SK-N-SH (cell line): ENCODE results near the gene FGD3. TPM values are rescaled to one million over a fixed set of nuclear protein-coding genes. Genes with fewer than 3 reads are reported as not detected.

Experiments used
- CTCF ChIA-PET: fragments of 300-600, 350-600 bp; formaldehyde crosslinking; extraction: SDS; loops from one replicate; lab custom pipeline; 2021; lab: Yijun Ruan, JAX
- POLR2A ChIA-PET: fragments of 350-600 bp; sonication (Branson Sonifier 250); formaldehyde crosslinking; extraction: SDS; loops from one replicate; lab custom pipeline; 2020; ENCODE audit warnings: antibody characterized with exemption, inconsistent platforms; lab: Yijun Ruan, JAX
- DNase-seq: peaks from one replicate; pipeline ENCODE4 v3.0.0; 2012
- H2AFZ ChIP-seq: fragments of 200-600 bp; sonication (generic); 2 replicates; pipeline ENCODE4 v1.8.1; 2016; ENCODE audit warnings: antibody characterized with exemption, mild to moderate bottlenecking, low read depth
- H3F3A ChIP-seq: fragments of 200-600 bp; sonication (generic); replicated peaks from 2 replicates; pipeline ENCODE3; 2016; ENCODE audit warnings: antibody characterized with exemption, mild to moderate bottlenecking; ENCODE audit not compliant: insufficient read depth
- H3K27ac ChIP-seq, 2 experiments: fragments of 200-500 bp in 1 of 2; fragments of 200-600 bp in 1 of 2; sonication (Bioruptor generic) in 1 of 2; sonication (generic), shearing (Covaris generic) in 1 of 2; 2 replicates each; pipeline versions ENCODE4 v1.5.1 to v1.6.1; 2014 to 2016; ENCODE audit warnings: low read depth in 2 of 2, inconsistent platforms in 1 of 2, low read length in 1 of 2, mild to moderate bottlenecking in 1 of 2, mixed read lengths in 1 of 2
- H3K27me3 ChIP-seq: fragments of 200-600 bp; sonication (generic), shearing (Covaris generic); 2 replicates; pipeline ENCODE4 v1.6.1; 2016; ENCODE audit warnings: mixed run types; ENCODE audit not compliant: insufficient read depth
- H3K36me3 ChIP-seq, 2 experiments: fragments of 200-500 bp in 1 of 2; fragments of 200-600 bp in 1 of 2; sonication (Bioruptor generic) in 1 of 2; sonication (generic) in 1 of 2; replicated peaks in 1 of 2; 2 replicates each; pipeline versions ENCODE3 to v1.5.1; 2014 to 2016; ENCODE audit warnings: low read length in 1 of 2, mild to moderate bottlenecking in 1 of 2; ENCODE audit not compliant: insufficient read depth in 2 of 2, control insufficient read depth in 1 of 2
- H3K4me1 ChIP-seq, 2 experiments: fragments of 200-500 bp in 1 of 2; fragments of 200-600 bp in 1 of 2; sonication (Bioruptor generic) in 1 of 2; sonication (generic), shearing (Covaris generic) in 1 of 2; 2 replicates each; pipeline versions ENCODE4 v1.5.1 to v1.6.1; 2014 to 2016; ENCODE audit warnings: low read depth in 1 of 2, low read length in 1 of 2, mixed run types in 1 of 2; ENCODE audit not compliant: insufficient read depth in 2 of 2, control insufficient read depth in 1 of 2
- H3K4me2 ChIP-seq: fragments of 200-600 bp; sonication (generic), shearing (Covaris generic); 2 replicates; pipeline ENCODE4 v1.6.1; 2017; ENCODE audit warnings: mixed run types
- H3K4me3 ChIP-seq, 2 experiments: fragments of 200-500 bp in 1 of 2; fragments of 200-600 bp in 1 of 2; sonication (Bioruptor generic) in 1 of 2; sonication (generic), shearing (Covaris generic) in 1 of 2; 2 replicates each; pipeline versions ENCODE4 v1.5.1 to v1.8.1; 2014 to 2016; ENCODE audit warnings: low read depth in 2 of 2, inconsistent platforms in 1 of 2, low read length in 1 of 2, mild to moderate bottlenecking in 1 of 2, mixed read lengths in 1 of 2, moderate library complexity in 1 of 2
- H3K79me2 ChIP-seq: fragments of 200-600 bp; sonication (generic); 2 replicates; pipeline ENCODE4 v1.8.1; 2017; ENCODE audit warnings: mild to moderate bottlenecking; ENCODE audit not compliant: insufficient read depth
- H3K9ac ChIP-seq: fragments of 200-600 bp; sonication (generic); 2 replicates; pipeline ENCODE4 v1.6.1; 2017; ENCODE audit warnings: mixed run types
- H3K9me2 ChIP-seq: fragments of 200-600 bp; sonication (generic); 2 replicates; pipeline ENCODE4 v1.6.1; 2017; ENCODE audit warnings: mixed run types
- H3K9me3 ChIP-seq: fragments of 200-600 bp; sonication (generic); 2 replicates; pipeline ENCODE4 v1.6.1; 2017; ENCODE audit warnings: mixed run types, mild to moderate bottlenecking, moderate library complexity
- H4K20me1 ChIP-seq: fragments of 200-600 bp; sonication (generic); 2 replicates; pipeline ENCODE4 v1.6.1; 2017; ENCODE audit warnings: mild to moderate bottlenecking, mixed run types; ENCODE audit not compliant: insufficient read depth
- CTCF ChIP-seq: fragments of 200-600 bp; sonication (generic); IDR thresholded peaks from 2 replicates; pipeline ENCODE4 v1.6.1; 2017; ENCODE audit warnings: antibody characterized with exemption, mild to moderate bottlenecking, moderate library complexity
- ELF1 ChIP-seq: IDR thresholded peaks from 2 replicates; pipeline ENCODE4 v1.4.0; 2012
- EZH2phosphoT487 ChIP-seq: fragments of 200-600 bp; sonication (generic); IDR thresholded peaks from 2 replicates; pipeline ENCODE4 v1.6.1; 2017; ENCODE audit warnings: low read depth, mixed run types, mild to moderate bottlenecking, antibody characterized with exemption, moderate library complexity, borderline replicate concordance
- FOSL2 ChIP-seq: IDR thresholded peaks from 2 replicates; pipeline ENCODE4 v1.4.0; 2012; ENCODE audit warnings: low read depth, mild to moderate bottlenecking, moderate library complexity, borderline replicate concordance
- FOXM1 ChIP-seq: IDR thresholded peaks from 2 replicates; pipeline ENCODE4 v1.4.0; 2012; ENCODE audit warnings: low read depth, mild to moderate bottlenecking
- MXI1 ChIP-seq: IDR thresholded peaks from 2 replicates; pipeline ENCODE4 v1.6.1; 2012; ENCODE audit warnings: mild to moderate bottlenecking, low read depth, low read length, improper control_type of control experiment
- NFIC ChIP-seq: IDR thresholded peaks from 2 replicates; pipeline ENCODE4 v1.4.0; 2012; ENCODE audit warnings: borderline replicate concordance
- RCOR1 ChIP-seq: fragments of 150-350 bp; IDR thresholded peaks from 2 replicates; pipeline ENCODE4 v1.6.1; 2017; ENCODE audit warnings: antibody characterized with exemption, low read length
- REST ChIP-seq: IDR thresholded peaks from 2 replicates; pipeline ENCODE4 v1.6.1; 2012; ENCODE audit warnings: mild to moderate bottlenecking, low read depth, low read length, moderate library complexity
- TAF1 ChIP-seq: IDR thresholded peaks from 2 replicates; pipeline ENCODE4 v1.6.1; 2012; ENCODE audit warnings: low read depth, mild to moderate bottlenecking, low read length, moderate library complexity, borderline replicate concordance
- TEAD4 ChIP-seq: IDR thresholded peaks from 2 replicates; pipeline ENCODE4 v1.4.0; 2012; ENCODE audit warnings: mild to moderate bottlenecking, borderline replicate concordance; ENCODE audit not compliant: insufficient read depth
- WGBS: methylation state at CpG from one replicate; pipeline ENCODE4 v1.1.6; 2017; ENCODE audit warnings: low lambda C conversion rate; 5-methylcytosine and 5-hydroxymethylcytosine counted together
- polyA plus RNA-seq, 3 experiments: library from polyadenylated mRNA; depleted of rRNA; stranded (reverse); fragments of >200 nt; gene quantifications; 2 replicates each; pipeline ENCODE4 v1.2.3, GENCODE V29; 2012
- TF ChIP-seq, protein P1 (sequence below): fragments of 150-350 bp; IDR thresholded peaks from 2 replicates; pipeline ENCODE4 v1.6.1; 2016; ENCODE audit warnings: mild to moderate bottlenecking, low read depth, low read length

Gene FGD3
- polyA plus RNA-seq, 1 of the 3 experiments (the other 2 are of a cell fraction), result not detected

- H3F3A ChIP-seq, result no peaks in the 10 kb centered on the region
- H3K79me2 ChIP-seq, result no peaks in the 10 kb centered on the region
- ChIA-PET CTCF (interaction anchor here (2.7 kb wide), 1 partner anchor 9 kb away, joined by 18 read pairs; no protein-coding TSS in a partner anchor), POLR2A (no interaction called here)
- H3K9me3 ChIP-seq, result no peaks in the 10 kb centered on the region
- peak; percentile 5 for DNase-seq
- no peak overlapping the region for H2AFZ ChIP-seq
- H3K27ac ChIP-seq, result no peak overlapping the region
- no peak overlapping the region for H3K4me2 ChIP-seq
- no peaks in the 10 kb centered on the region for H4K20me1 ChIP-seq
- H3K4me1 ChIP-seq, result peaks cover 0 to 15% of the 10 kb centered on the region in 2 experiments; a peak in 1 of 4 replicates
- 59% methylated on average over 7 of the region's 14 CpGs for WGBS
- no peaks in the 10 kb centered on the region for H3K27me3 ChIP-seq
- H3K36me3 ChIP-seq, result no peaks in the 10 kb centered on the region
- no peak overlapping the region for H3K4me3 ChIP-seq
- no peaks in the 10 kb centered on the region for H3K9me2 ChIP-seq
- TF ChIP-seq FOSL2 (no peak), MXI1 (no peak), FOXM1 (no peak), ELF1 (no peak), CTCF (no peak)
- TF ChIP-seq, protein P1, sequence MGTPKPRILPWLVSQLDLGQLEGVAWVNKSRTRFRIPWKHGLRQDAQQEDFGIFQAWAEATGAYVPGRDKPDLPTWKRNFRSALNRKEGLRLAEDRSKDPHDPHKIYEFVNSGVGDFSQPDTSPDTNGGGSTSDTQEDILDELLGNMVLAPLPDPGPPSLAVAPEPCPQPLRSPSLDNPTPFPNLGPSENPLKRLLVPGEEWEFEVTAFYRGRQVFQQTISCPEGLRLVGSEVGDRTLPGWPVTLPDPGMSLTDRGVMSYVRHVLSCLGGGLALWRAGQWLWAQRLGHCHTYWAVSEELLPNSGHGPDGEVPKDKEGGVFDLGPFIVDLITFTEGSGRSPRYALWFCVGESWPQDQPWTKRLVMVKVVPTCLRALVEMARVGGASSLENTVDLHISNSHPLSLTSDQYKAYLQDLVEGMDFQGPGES, result no peak
- no peak overlapping the region for H3K9ac ChIP-seq
These were observed 65.9 kb downstream of the FGD3 start for GRCh38 chr9:93012963-93013855.

DNA sequence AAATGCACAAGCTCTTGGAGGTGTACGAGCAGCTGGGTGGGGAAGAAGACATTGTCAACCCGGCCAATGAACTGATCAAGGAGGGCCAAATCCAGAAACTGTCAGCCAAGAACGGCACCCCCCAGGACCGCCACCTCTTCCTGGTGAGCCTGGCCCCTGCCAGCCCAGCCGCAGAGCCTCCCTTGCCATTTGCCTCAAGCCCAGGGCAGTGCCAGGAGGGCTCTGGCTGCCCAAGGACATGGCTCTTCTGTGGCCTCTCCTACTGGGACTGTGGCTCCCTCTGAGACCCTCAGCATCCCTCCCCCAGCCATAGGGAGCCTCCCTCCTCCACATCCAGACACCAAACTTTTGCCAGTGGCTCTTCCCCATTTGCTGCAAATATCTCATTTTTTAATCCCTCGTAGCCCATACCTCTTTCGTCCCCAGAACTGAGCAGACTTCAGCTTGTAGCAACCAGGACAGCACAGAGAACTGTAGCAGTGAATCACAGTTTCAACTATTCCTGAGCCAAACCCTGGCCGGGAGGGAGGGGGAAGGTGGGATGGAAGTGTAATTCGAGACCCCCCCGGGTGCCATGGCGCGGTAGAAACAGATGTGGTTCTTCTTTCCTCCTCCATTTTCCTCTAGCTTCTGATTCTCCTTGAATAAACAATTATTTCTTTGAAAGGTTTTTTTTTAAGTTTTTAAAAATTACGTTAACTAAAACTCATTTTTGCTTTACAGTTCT, 66.7 kb downstream of the FGD3 start:
- Histone ChIP-seq H3K27me3 (no peaks in the 10 kb centered on the region), H3K27ac (no peak overlapping the region), H4K20me1 (no peaks in the 10 kb centered on the region), H3F3A (no peaks in the 10 kb centered on the region), H3K9me2 (no peaks in the 10 kb centered on the region), H3K4me2 (no peak overlapping the region), H3K4me3 (no peak overlapping the region), H3K4me1 (peaks cover 0 to 15% of the 10 kb centered on the region in 2 experiments; a peak in 1 of 4 replicates), H3K9ac (no peak overlapping the region), H3K79me2 (no peaks in the 10 kb centered on the region), H3K9me3 (no peaks in the 10 kb centered on the region), H2AFZ (no peak overlapping the region), H3K36me3 (no peaks in the 10 kb centered on the region)
- peak; percentile 11 for DNase-seq
- WGBS, result 57% methylated on average over 8 of the region's 13 CpGs
- CTCF ChIA-PET, result interaction anchor here (2.7 kb wide), 1 partner anchor 10 kb away, joined by 18 read pairs; no protein-coding TSS in a partner anchor
- POLR2A ChIA-PET, result no interaction called here
- TF ChIP-seq TAF1 (no peak), CTCF (no peak), NFIC (no peak), TEAD4 (no peak), EZH2phosphoT487 (no peak), REST (no peak), FOSL2 (no peak), RCOR1 (no peak)
- TF ChIP-seq, protein P1, result no peak
